GM06990 (cell line): ENCODE data around the gene AKNA.

ENCODE experiments used
- DNase-seq: peaks from one replicate; pipeline ENCODE4 v3.0.0-alpha.2; 2011; ENCODE audit not compliant: insufficient read length; ENCODE audit errors: extremely low read depth
- H3K27me3 ChIP-seq: replicated peaks from 2 replicates; pipeline ENCODE4 v1.6.0; 2011; ENCODE audit warnings: low read length; ENCODE audit not compliant: control insufficient read depth, insufficient read depth
- H3K36me3 ChIP-seq: 2 replicates; pipeline ENCODE4 v1.5.1; 2011; ENCODE audit warnings: low read length; ENCODE audit not compliant: control insufficient read depth, insufficient read depth
- H3K4me3 ChIP-seq: replicated peaks from 2 replicates; pipeline ENCODE4 v1.5.1; 2011; ENCODE audit warnings: low read depth, mild to moderate bottlenecking, control low read depth, low read length
- CTCF ChIP-seq: IDR thresholded peaks from 2 replicates; pipeline ENCODE4 v1.5.1; 2011; ENCODE audit warnings: low read length, control low read depth, mild to moderate bottlenecking, inconsistent platforms; ENCODE audit not compliant: insufficient read depth, poor library complexity, severe bottlenecking

The AKNA gene

GRCh38 chr9:114400219-114400618, 12.4 kb upstream of the AKNA start:
- H3K4me3 ChIP-seq, result no peak overlapping the region

GRCh38 chr9:114399381-114399780, 11.6 kb upstream of the AKNA start:
- no peak for DNase-seq
- TF ChIP-seq CTCF, result no peak
- 0 out of 2 replicates have a peak, but pooled peaks cover 1% of the 10 kb centered on the region for H3K36me3 ChIP-seq

More at GRCh38 chr9:114400219-114400618, 12.4 kb upstream of the AKNA start:
- DNase-seq, result no peak
- no peak for TF ChIP-seq CTCF
- H3K27me3 ChIP-seq, result no peaks in the 10 kb centered on the region
- no peaks in the 10 kb centered on the region for H3K36me3 ChIP-seq

GRCh38 chr9:114397848-114398605, 10.2 kb upstream of the AKNA start:
- Histone ChIP-seq H3K27me3 (no peaks in the 10 kb centered on the region), H3K36me3 (0 out of 2 replicates have a peak, but pooled peaks cover 1% of the 10 kb centered on the region), H3K4me3 (peak overlapping the region; percentile 81)
- DNase-seq, result peak; percentile 95
- TF ChIP-seq CTCF, result no peak

More at GRCh38 chr9:114399381-114399780, 11.6 kb upstream of the AKNA start:
- no peaks in the 10 kb centered on the region for H3K27me3 ChIP-seq
- H3K4me3 ChIP-seq, result no peak overlapping the region

- peak overlapping the region; percentile 81 for H3K4me3 ChIP-seq
- no peak for DNase-seq
- H3K36me3 ChIP-seq, result peaks cover 3% of the 10 kb centered on the region; the same call in 1 of the 2 replicates
- no peak for TF ChIP-seq CTCF
- H3K27me3 ChIP-seq, result no peaks in the 10 kb centered on the region
These were observed 9.6 kb upstream of the AKNA start for GRCh38 chr9:114397219-114397847.

- H3K4me3 ChIP-seq, result peak overlapping the region; percentile 81
- DNase-seq, result no peak
- TF ChIP-seq CTCF, result no peak
- peaks cover 6% of the 10 kb centered on the region for H3K36me3 ChIP-seq
- no peaks in the 10 kb centered on the region for H3K27me3 ChIP-seq
These were observed 8.9 kb upstream of the AKNA start for GRCh38 chr9:114396558-114397218.
